Activated CD4-positive, alpha-beta T cell treated with anti-CD3 and anti-CD28 coated beads, Interleukin-2, amount 10 ng/mL, durations not matched to agents 24 days and 14 days (primary cell): ENCODE results near the gene FAIM2. TPM values are rescaled to one million over a fixed set of nuclear protein-coding genes. Genes with fewer than 3 reads are reported as not detected.

ENCODE experiments used
- DNase-seq: peaks from one replicate; pipeline ENCODE4 v3.0.0; 2022
- H3K27ac Mint-ChIP-seq: one replicate; pipeline ENCODE4 v1.8.0; 2022; ENCODE audit warnings: mild to moderate bottlenecking, mixed read lengths
- H3K27me3 Mint-ChIP-seq: one replicate; pipeline ENCODE4 v1.8.0; 2022; ENCODE audit warnings: mixed read lengths
- H3K36me3 Mint-ChIP-seq: one replicate; pipeline ENCODE4 v1.8.0; 2022; ENCODE audit warnings: low read depth, mild to moderate bottlenecking, mixed read lengths
- H3K4me1 Mint-ChIP-seq: one replicate; pipeline ENCODE4 v1.8.0; 2021; ENCODE audit warnings: mixed read lengths
- H3K4me3 Mint-ChIP-seq: one replicate; pipeline ENCODE4 v1.8.0; 2022; ENCODE audit warnings: mild to moderate bottlenecking, moderate library complexity, mixed read lengths
- H3K9me3 Mint-ChIP-seq: one replicate; pipeline ENCODE4 v1.8.0; 2021; ENCODE audit warnings: mixed read lengths
- intact Hi-C: fragments of 100-400 bp; cut with micrococcal nuclease; formaldehyde crosslinking; loops from one replicate; pipeline ENCODE4 v1.15.1; 2023
- total RNA-seq: library from RNA; stranded (reverse); gene quantifications from 2 replicates; pipeline ENCODE4 v1.2.3, GENCODE V29; 2022

FAIM2 gene
- total RNA-seq, 1 donor from 2014 or later = 0.30 TPM

GRCh38 chr12:49843411-49843810 is 60.3 kb downstream of the FAIM2 start:
- Mint-ChIP-seq H3K27me3 (peaks cover 6% of the 10 kb centered on the region), H3K4me1 (peaks cover 31% of the 10 kb centered on the region)
- intact Hi-C loops = loop anchor here (1.0 to 5.0 kb wide), 3 partner anchors 15 to 221 kb away; partner anchors contain the start of genes NCKAP5L and PRPF40B

DNA sequence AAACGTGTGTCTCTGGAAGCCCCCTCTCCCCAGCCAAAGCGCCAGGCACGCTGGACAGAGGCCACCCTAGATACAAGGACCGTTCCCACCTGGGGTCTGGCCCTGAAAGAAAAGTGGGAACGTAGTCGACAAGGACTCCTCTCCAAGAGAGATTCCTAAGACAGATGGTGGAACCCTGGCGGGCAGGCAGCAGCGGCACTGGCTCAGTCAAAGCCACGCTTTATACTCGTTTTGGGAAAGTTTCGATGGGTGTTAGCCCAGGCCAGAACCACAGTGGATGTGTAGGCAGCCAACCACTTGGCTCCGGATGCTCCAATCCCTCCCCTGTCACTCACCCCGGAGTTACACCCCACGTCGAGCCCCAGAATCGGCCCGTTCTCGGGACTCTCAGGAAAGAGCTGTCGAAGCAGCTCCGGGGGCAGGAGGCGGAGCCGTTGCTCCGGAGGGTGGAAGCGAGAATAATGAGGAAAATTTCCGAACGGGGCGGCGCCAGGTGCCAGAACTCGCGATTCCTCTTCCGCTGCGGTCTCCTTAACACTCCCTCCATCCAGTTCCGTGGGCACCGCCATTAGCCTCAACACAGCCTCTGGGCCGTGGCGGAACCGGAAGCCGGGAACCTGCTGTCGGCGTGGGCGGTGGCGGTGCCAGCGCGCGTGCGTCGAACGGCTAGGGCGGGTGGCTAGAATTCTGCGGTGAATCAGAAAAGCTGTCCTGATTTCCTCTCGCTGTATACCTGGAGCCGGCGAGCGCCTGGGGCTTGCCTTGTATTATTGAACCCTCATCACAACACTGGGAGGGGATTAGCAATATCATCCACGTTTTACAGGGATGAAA is 61.0 kb downstream of the FAIM2 start, which contains the start of gene BCDIN3D:
BCDIN3D (minus strand) TSS at position 588 of the 834 bp plus-strand sequence; CDS start at position 569, 19 bp downstream.
- intact Hi-C loops = loop anchor here (1.0 to 5.0 kb wide), 4 partner anchors 14 to 220 kb away; partner anchors contain the start of genes NCKAP5L, PRPF40B and TMBIM6
- peaks cover 5% of the 10 kb centered on the region for H3K9me3 Mint-ChIP-seq
- H3K36me3 Mint-ChIP-seq = peaks cover 8% of the 10 kb centered on the region
- H3K27me3 Mint-ChIP-seq = peaks cover 2% of the 10 kb centered on the region
- peak within 1 kb of the TSS; percentile 94 for H3K27ac Mint-ChIP-seq
- peaks cover 31% of the 10 kb centered on the region for H3K4me1 Mint-ChIP-seq
- peak; percentile 98 for DNase-seq
- peak within 1 kb of the TSS; percentile 96 for H3K4me3 Mint-ChIP-seq

More at GRCh38 chr12:49843411-49843810, 60.3 kb downstream of the FAIM2 start:
- Mint-ChIP-seq H3K27ac (peak overlapping the region; percentile 94), H3K9me3 (peaks cover 5% of the 10 kb centered on the region), H3K36me3 (peaks cover 4% of the 10 kb centered on the region), H3K4me3 (peak overlapping the region; percentile 96)
- DNase-seq = no peak

DNA sequence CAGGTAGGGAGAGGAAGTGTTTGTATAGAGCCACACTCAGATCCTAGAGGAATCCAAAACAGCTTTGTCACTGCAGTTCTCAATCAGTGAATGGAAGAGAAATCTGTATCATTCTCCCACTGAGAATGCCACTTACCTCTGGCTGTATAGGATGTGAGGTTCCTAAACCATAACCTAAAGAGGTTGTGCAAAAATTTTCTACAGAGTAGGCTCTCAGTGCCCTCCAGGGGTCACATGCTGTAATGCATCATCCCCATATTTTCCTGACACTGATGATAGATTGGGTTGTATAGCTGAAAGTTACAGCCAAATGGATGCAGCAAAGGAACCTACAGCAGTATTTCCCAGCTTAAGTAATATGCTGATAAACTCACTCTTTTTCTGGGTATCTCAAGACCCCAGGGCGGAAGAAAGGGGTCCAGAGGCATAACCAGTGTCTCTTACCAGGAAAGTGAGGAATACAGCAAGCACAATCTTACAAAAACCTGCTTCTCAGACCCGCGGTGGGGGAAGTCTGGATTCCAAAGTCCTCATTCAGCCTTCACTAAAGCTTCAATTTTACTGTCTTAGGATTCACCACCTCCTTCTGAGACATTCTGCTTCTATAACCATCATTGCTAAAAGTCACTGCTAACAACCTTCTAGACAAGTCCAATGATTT is 64.6 kb downstream of the FAIM2 start:
- intact Hi-C loops = loop anchor here (1.0 kb wide), 1 partner anchor 63 kb away; no protein-coding TSS in a partner anchor
- no peaks in the 10 kb centered on the region for H3K9me3 Mint-ChIP-seq
- H3K27ac Mint-ChIP-seq = no peak overlapping the region
- peak; percentile 84 for DNase-seq
- peaks cover 6% of the 10 kb centered on the region for H3K36me3 Mint-ChIP-seq
- H3K4me1 Mint-ChIP-seq = peaks cover 24% of the 10 kb centered on the region
- no peak overlapping the region for H3K4me3 Mint-ChIP-seq
- H3K27me3 Mint-ChIP-seq = no peaks in the 10 kb centered on the region

DNA sequence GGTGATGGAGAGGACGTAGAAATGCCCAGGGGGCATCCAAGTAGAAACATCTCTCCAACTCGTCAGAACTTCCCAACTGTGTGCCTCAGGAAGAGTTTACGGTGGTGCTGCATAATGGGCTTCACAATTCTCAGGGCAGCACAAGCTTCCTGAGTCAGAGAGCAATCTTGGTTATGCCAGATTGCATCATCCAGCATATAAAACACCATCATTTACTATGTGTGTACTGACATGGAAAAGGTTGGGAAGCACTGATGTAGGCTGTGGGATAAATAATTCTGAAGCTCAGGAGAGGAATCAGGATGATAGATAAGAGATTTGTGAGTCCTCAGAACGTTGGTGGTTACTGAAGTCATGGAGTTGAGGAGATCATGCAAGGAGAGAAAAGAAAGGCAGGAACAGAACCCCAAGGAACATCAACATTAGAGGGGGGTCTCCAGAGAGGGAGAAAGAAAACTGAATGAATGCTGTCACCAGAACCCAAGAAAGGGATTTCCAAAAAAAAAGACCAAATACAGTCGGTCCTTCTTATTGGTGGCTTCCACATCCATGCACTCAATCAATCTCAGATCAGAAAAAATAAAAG is 70.8 kb downstream of the FAIM2 start:
- Mint-ChIP-seq H3K4me3 (no peak overlapping the region), H3K27me3 (peaks cover 11% of the 10 kb centered on the region), H3K27ac (no peak overlapping the region), H3K9me3 (no peaks in the 10 kb centered on the region), H3K36me3 (peaks cover 2% of the 10 kb centered on the region), H3K4me1 (peaks cover 11% of the 10 kb centered on the region)
- intact Hi-C loops = no loop called here
- no peak for DNase-seq

DNA sequence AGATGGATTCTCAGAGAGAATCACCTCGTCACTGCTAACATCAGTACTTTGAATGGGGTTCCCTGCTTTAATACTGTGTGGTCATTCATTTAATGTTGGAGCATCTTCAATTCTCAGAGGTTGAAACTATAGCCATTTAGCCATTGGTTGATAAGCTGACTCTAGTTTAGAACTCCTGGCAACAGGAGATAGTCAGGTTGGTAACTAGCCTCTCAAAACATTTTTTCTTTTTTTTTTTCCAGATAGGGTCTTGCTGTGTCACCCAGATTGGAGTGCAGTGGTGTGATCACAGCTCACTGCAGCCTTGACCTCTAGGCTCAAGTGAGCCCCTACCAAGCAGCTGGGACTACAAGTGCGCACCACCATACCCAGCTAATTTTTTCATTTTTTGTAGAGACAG is 72.0 kb downstream of the FAIM2 start:
- intact Hi-C loops = no loop called here
- no peak overlapping the region for H3K27ac Mint-ChIP-seq
- H3K4me1 Mint-ChIP-seq = peaks cover 16% of the 10 kb centered on the region
- H3K9me3 Mint-ChIP-seq = no peaks in the 10 kb centered on the region
- no peak overlapping the region for H3K4me3 Mint-ChIP-seq
- no peak for DNase-seq
- peaks cover 15% of the 10 kb centered on the region for H3K27me3 Mint-ChIP-seq
- peaks cover 2% of the 10 kb centered on the region for H3K36me3 Mint-ChIP-seq

GRCh38 chr12:49828133-49829091 is 75.3 kb downstream of the FAIM2 start, which contains the start of gene NCKAP5L:
Gene NCKAP5L (minus strand): TSS chr12:49828413. CDS start chr12:49804044, 24,369 bp downstream.
- peak; percentile 97 for DNase-seq
- H3K4me3 Mint-ChIP-seq = peak within 1 kb of the TSS; percentile 100
- peaks cover 16% of the 10 kb centered on the region for H3K4me1 Mint-ChIP-seq
- peaks cover 18% of the 10 kb centered on the region for H3K27me3 Mint-ChIP-seq
- H3K9me3 Mint-ChIP-seq = no peaks in the 10 kb centered on the region
- peak within 1 kb of the TSS; percentile 95 for H3K27ac Mint-ChIP-seq
- intact Hi-C loops = loop anchor here (1.0 to 5.0 kb wide), 4 partner anchors 15 to 261 kb away; partner anchors contain the start of genes BCDIN3D, FMNL3 and MCRS1
- peaks cover 2% of the 10 kb centered on the region for H3K36me3 Mint-ChIP-seq

DNA sequence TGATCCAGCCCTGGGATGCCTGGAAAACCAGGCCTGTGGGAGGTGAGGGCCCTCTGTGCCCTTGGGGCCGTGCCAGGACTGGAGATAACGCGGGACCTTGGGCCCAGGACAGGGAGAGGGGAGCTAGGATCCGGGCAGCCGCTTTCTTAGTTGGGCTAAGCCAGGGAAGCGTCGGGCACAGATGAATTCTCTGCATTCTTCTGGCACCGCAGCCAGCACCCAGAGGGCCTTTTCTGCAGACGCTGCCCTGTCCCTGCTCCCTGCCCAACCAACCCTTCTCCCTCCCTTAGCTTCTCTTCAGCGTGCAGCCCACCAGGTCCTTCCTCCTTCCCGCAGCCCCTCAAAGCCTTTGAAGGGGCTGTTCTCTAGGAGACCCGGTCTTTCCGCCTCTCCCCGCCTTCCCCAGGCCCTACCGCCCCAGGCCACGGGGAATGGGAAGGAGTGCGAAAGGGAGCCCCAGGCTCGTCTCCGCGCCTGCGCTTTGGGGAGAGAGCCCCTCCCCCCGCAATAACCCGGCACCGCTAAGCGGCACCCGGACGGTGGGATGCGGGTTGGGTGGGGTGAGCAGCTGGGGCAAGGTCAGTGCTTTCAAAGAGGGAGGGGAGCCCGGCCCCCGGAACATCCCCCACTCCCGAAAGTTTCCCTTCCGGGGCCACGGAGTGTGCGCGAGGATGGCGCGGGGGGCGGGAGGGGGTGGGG is 76.2 kb downstream of the FAIM2 start:
- H3K9me3 Mint-ChIP-seq = no peaks in the 10 kb centered on the region
- H3K36me3 Mint-ChIP-seq = peaks cover 2% of the 10 kb centered on the region
- H3K4me3 Mint-ChIP-seq = peak overlapping the region; percentile 100
- DNase-seq = peak; percentile 81
- H3K27ac Mint-ChIP-seq = no peak overlapping the region
- H3K4me1 Mint-ChIP-seq = peaks cover 18% of the 10 kb centered on the region
- intact Hi-C loops = loop anchor here (1.0 to 5.0 kb wide), 4 partner anchors 16 to 260 kb away; partner anchors contain the start of genes BCDIN3D, FMNL3 and MCRS1
- peaks cover 15% of the 10 kb centered on the region for H3K27me3 Mint-ChIP-seq

- no peak overlapping the region for H3K27ac Mint-ChIP-seq
- peak overlapping the region; percentile 100 for H3K4me3 Mint-ChIP-seq
- no peak for DNase-seq
- peaks cover 2% of the 10 kb centered on the region for H3K36me3 Mint-ChIP-seq
- H3K27me3 Mint-ChIP-seq = peaks cover 13% of the 10 kb centered on the region
- peaks cover 18% of the 10 kb centered on the region for H3K4me1 Mint-ChIP-seq
- intact Hi-C loops = loop anchor here (5.0 kb wide), 1 partner anchor 260 kb away; the partner anchor contains the start of gene MCRS1
- no peaks in the 10 kb centered on the region for H3K9me3 Mint-ChIP-seq
Measured at GRCh38 chr12:49827051-49827400, 76.7 kb downstream of the FAIM2 start.

- Mint-ChIP-seq H3K4me1 (peaks cover 26% of the 10 kb centered on the region), H3K4me3 (no peak overlapping the region), H3K27ac (no peak overlapping the region), H3K9me3 (no peaks in the 10 kb centered on the region), H3K36me3 (peaks cover 2% of the 10 kb centered on the region), H3K27me3 (peaks cover 13% of the 10 kb centered on the region)
- DNase-seq = no peak
- intact Hi-C loops = loop anchor here (5.0 kb wide), 1 partner anchor 259 kb away; the partner anchor contains the start of gene MCRS1
Measured at GRCh38 chr12:49825971-49826421, 77.7 kb downstream of the FAIM2 start.

DNA sequence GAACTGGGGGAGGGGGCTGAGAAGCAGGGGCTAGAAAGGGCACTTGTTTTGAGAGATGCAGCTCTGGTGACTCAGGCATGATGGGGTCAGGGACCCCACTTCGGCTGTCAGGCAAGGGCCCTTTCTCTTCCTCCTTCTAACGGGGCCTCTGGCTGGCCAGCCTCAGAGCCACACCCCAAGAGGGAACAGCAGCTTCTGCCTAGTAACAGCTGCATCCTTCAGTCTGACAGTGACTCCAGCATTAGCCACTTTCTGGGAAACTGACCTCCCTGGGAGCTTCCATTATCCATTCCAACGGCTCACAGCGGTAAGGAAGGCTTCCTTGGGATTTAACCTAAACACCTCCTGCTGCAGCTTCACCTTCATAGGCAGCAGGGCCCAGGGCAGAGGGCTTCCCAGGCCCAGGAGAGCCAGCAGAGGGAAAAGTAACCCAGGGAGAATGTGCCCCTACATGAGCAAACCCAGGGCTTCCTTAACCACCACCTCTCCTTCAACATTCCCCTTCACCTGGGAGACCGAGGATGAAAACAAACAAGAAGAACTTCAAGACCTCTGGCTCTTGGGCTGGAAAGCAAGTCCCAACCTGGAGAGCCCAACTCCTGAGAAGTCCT is 78.2 kb downstream of the FAIM2 start:
- H3K27ac Mint-ChIP-seq = no peak overlapping the region
- no peaks in the 10 kb centered on the region for H3K9me3 Mint-ChIP-seq
- H3K27me3 Mint-ChIP-seq = peaks cover 13% of the 10 kb centered on the region
- no peak overlapping the region for H3K4me3 Mint-ChIP-seq
- peaks cover 2% of the 10 kb centered on the region for H3K36me3 Mint-ChIP-seq
- no peak for DNase-seq
- intact Hi-C loops = loop anchor here (5.0 kb wide), 1 partner anchor 258 kb away; the partner anchor contains the start of gene MCRS1
- H3K4me1 Mint-ChIP-seq = peaks cover 29% of the 10 kb centered on the region

- Mint-ChIP-seq H3K36me3 (peaks cover 2% of the 10 kb centered on the region), H3K4me1 (peaks cover 30% of the 10 kb centered on the region), H3K27me3 (peaks cover 13% of the 10 kb centered on the region), H3K4me3 (no peak overlapping the region), H3K9me3 (no peaks in the 10 kb centered on the region), H3K27ac (no peak overlapping the region)
- no peak for DNase-seq
- intact Hi-C loops = loop anchor here (5.0 kb wide), 1 partner anchor 258 kb away; the partner anchor contains the start of gene MCRS1
Measured at GRCh38 chr12:49824895-49825294, 78.8 kb downstream of the FAIM2 start.

- no peak for DNase-seq
- Mint-ChIP-seq H3K4me3 (no peak overlapping the region), H3K27ac (no peak overlapping the region), H3K36me3 (peaks cover 2% of the 10 kb centered on the region), H3K27me3 (peaks cover 13% of the 10 kb centered on the region), H3K4me1 (peaks cover 32% of the 10 kb centered on the region), H3K9me3 (no peaks in the 10 kb centered on the region)
- intact Hi-C loops = no loop called here
Measured at GRCh38 chr12:49824416-49824815, 79.3 kb downstream of the FAIM2 start.
